NCI-H526 (cell line): ENCODE results near the gene SNRPD1.
"Not testable (repeated sequence)": the region's sequence is repeated elsewhere in the genome, so short reads cannot be mapped to it uniquely, and the experiment has no call there.

Source experiments
- DNase-seq, 2 experiments: peaks; one replicate each; lab custom pipeline; 2025; lab: John Stamatoyannopoulos, UW

The SNRPD1 gene

GRCh38 chr18:21612125-21613039 is at the start of gene SNRPD1:
TSS of gene SNRPD1 (plus strand) at chr18:21612314. CDS start at chr18:21612430, 116 bp downstream.
- DNase-seq = peak; percentile 78 to 91

- DNase-seq = no peak
Measured at GRCh38 chr18:21571772-21572171, 40.3 kb upstream of the SNRPD1 start.

GRCh38 chr18:21575656-21576055 is 36.5 kb upstream of the SNRPD1 start:
- no peak for DNase-seq

- DNase-seq = no peak
Measured at GRCh38 chr18:21584391-21584790, 27.7 kb upstream of the SNRPD1 start.

DNA sequence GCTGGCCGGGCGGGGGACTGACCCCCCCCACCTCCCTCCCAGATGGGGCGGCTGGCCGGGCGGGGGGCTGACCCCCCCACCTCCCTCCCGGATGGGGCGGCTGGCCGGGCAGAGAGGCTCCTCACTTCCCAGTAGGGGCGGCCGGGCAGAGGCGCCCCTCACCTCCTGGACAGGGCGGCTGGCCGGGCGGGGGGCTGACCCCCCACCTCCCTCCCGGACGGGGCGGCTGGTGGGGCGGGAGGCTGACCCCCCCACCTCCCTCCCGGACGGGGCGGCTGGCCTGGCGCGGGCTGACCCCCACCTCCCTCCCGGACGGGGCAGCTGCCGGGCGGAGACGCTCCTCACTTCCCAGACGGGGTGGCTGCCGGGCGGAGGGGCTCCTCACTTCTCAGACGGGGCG is 19.8 kb upstream of the SNRPD1 start:
- DNase-seq = not testable (repeated sequence)

DNA sequence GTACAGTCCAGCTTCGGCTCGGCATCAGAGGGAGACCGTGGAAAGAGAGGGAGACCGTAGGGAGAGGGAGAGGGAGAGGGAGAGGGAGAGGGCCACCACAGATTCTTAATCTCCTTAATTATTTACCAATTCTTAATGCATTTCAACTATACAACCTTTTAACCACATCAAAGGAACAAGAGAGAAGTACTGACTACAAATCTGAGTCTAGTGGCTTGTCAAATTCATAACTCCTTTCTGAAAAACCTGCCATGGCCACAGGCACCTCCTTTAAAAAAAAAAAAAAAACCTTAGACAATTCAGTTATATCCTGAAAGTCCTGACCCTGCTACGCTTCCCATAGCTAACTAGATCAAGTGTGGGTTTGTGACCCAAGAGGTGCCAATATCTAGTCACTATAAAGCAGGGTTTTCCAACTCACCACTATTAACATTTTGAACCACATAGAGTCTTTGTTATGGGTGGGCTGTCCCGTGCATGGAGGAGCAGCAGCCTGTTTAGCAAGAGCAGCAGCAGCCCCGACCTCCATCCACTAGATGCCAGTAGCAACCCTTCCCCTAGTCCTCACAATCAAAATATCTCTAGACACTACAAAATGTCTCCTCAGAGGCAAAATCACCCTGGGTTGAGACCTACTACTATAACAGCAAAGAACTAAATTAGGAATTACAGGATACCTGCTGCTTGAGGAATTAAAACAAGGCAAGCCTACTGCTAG is 18.4 kb upstream of the SNRPD1 start:
- no peak for DNase-seq

- no peak for DNase-seq
Measured at GRCh38 chr18:21597620-21598019, 14.5 kb upstream of the SNRPD1 start.

DNA sequence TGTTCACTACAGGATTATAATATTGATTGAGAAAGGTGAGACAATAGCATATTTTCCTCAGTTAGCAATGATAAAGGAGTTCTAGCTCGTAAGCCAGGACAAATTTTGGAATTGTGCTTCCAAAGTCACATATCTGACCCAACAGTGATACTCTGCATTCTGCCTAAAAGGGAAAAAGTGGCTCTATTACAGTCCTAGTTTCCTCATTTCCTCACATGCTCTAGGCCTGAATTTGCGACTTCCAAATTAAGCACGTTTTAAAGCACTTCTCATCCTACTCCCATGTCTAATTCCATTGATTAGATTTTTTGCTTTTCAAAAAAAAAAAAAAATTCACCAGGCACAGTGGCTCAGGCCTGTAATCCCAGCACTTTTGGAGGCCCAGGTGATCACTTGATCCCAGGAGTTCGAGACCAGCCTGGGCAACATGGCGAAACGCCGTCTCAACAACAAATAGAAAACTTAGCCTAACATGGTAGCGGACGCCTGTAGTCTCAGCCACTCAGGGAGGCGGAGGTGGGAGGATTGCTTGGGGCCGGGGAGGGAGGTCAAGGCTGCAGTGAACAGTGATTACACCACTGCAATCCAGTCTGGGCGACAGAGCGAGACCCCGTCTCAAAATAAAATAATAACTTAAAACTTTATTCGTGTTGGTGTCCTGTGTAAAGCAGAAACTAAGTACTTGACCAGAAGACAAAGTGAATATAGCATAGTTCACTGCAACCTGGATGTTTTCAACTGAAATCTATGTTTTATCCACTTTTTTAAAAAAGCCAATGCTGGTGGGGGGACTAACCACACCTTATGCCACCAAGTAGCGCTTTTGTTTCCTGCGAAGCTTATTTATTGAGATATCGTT is 13.2 kb upstream of the SNRPD1 start:
- DNase-seq = peak; percentile 12 to 38

GRCh38 chr18:21599585-21600525 is 12.3 kb upstream of the SNRPD1 start:
- DNase-seq = peak; percentile 59 to 67

GRCh38 chr18:21600526-21601410 is 11.3 kb upstream of the SNRPD1 start, which contains the start of gene ESCO1:
TSS of gene ESCO1 (minus strand) at chr18:21600704. CDS start at chr18:21574843, 25,861 bp downstream.
- DNase-seq = peak; percentile 95 to 97

DNA sequence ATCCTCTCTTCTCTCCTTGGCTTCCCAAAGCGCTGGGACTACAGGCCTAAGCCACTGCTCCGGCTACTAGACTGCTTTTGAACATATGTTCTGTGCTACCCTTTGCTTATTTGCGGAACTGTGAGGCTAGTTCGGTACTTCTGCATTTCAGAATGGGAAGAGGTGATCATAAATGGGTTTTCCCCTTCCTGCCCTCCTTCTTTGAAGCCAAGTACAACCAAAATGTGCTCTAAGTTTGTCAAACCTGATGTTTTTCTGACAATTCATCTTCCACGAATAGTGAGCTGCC is 9.9 kb upstream of the SNRPD1 start:
- no peak for DNase-seq

GRCh38 chr18:21604671-21605070 is 7.4 kb upstream of the SNRPD1 start:
- no peak for DNase-seq

- no peak for DNase-seq
Measured at GRCh38 chr18:21605213-21605612, 6.9 kb upstream of the SNRPD1 start.

GRCh38 chr18:21611401-21612124 is 551 bp upstream of the SNRPD1 start:
- DNase-seq = not testable (repeated sequence)

DNA sequence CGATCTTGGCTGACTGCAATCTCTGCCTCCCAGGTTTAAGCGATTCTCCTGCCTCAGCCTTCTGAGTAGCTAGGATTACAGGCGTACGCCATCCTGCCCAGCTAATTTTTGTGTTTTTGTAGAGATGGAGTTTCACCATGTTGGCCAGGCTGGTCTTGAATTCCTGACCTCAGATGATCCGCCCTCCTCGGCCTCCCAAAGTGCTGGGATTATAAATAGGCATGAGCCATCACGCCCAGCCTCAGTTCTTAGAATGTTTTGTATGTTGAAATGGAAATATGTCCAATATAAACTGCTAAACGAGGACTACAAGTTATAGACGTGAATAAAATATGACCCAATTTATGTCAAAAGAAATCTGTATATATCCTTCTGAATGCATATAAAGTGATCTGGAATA is 9.5 kb downstream of the SNRPD1 start:
- DNase-seq = not testable (repeated sequence)

DNA sequence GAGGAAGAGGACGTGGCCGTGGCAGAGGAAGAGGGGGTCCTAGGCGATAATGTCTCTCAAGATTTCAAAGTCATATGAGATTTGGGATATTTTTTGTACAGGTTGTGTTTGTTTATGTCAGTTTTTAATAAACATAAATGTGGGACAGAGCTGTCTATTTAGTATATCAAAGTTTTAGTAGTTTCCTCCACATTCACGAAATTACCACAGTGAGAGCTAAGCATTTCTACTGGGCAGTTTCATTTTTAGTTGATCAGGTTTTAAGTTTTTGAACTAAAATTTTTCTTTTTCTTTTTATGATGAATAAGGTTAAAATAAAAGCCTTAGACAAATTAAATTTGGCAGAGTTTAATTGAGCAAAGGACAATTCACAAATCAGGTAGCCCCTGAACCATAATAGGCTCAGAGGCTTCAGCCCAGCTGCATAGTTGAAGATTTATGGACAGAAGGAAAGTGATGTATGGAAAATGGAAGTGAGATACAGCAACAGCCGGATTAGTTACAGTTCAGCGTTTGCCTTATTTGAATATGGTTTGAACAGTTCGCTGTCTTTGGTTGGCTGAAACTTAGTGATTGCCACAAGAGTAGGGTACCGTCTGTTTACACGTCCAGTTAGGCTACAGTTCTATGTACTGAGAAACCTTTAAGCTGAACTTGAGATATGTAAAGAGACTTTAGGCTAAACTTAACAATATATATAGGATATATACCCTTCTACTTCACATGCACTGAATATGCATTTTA is 17.1 kb downstream of the SNRPD1 start:
- peak in 1 of 2 experiments; percentile 3 for DNase-seq

GRCh38 chr18:21632393-21632792 is 20.3 kb downstream of the SNRPD1 start:
- no peak for DNase-seq

DNA sequence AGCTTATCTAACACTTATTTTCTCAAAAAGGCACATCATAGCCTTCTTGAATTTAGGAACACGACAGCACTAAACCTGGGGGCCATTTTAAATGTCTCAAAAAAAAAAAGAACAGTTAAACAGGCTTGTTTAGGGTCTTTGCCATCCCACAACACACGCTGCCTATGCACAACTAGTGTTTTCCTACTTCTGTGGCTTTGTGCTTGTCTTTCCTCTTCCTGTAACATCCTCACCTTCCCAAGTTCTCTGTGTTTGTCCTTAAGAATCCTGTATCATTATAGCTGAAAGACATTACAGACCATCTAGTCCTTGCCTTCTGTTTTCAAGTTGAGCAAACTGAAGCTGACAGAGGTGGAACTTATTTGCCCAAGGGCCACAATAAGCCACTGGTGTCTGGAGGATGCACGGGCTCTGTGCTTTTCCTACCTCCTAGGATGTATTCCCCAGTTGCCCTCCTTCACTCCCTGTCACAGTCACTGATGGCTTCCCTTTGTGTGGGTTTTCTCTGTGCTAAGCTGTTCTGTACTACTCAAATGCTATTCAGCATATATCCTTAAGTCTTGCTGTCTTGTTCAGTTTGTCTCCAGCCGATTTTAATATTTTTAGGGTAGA is 22.6 kb downstream of the SNRPD1 start:
- no peak for DNase-seq
